Left lung (tissue), 10 donors: ENCODE measurements around the gene GPC3. TPM values are rescaled to one million over a fixed set of nuclear protein-coding genes. Genes with fewer than 3 reads are reported as not detected.

Experiments used
- ATAC-seq: fragments of 200-7000 bp; cut with Tn5 transposase; one replicate; pipeline ENCODE4 v1.9.1; 2020; ENCODE audit warnings: moderate library complexity
- DNase-seq, 4 donors: peaks; one replicate each; pipeline ENCODE4 v3.0.0-alpha.2; 2013 to 2020
- H3K27ac ChIP-seq, 2 donors: fragments of 200-600 bp; sonication (generic) in 1 of 2; one replicate each; pipeline versions ENCODE4 v1.5.0 to v1.8.0; 2020 to 2021
- H3K27me3 ChIP-seq, 2 donors: fragments of 200-600 bp; sonication (generic) in 1 of 2; one replicate each; pipeline versions ENCODE4 v1.5.0 to v1.8.0; 2020 to 2021
- H3K36me3 ChIP-seq, 2 donors: fragments of 200-600 bp; sonication (generic) in 1 of 2; one replicate each; pipeline versions ENCODE4 v1.5.0 to v1.8.0; 2020 to 2021
- H3K4me1 ChIP-seq, 2 donors: fragments of 200-600 bp; one replicate each; pipeline ENCODE4 v1.8.0; 2021
- H3K4me3 ChIP-seq, 2 donors: fragments of 200-600 bp; sonication (generic) in 1 of 2; one replicate each; pipeline versions ENCODE4 v1.5.0 to v1.8.0; 2020 to 2021; ENCODE audit warnings: mild to moderate bottlenecking in 1 of 2
- H3K9me3 ChIP-seq, 2 donors: fragments of 200-600 bp; sonication (generic) in 1 of 2; one replicate each; pipeline versions ENCODE4 v1.5.0 to v1.8.0; 2020 to 2021
- CTCF ChIP-seq, 2 donors: fragments of 200-600 bp; sonication (generic) in 1 of 2; IDR thresholded peaks; one replicate each; pipeline versions ENCODE4 v1.5.0 to v1.8.0; 2021; ENCODE audit warnings: antibody characterized with exemption in 2 of 2
- intact Hi-C, 2 donors: fragments of 100-400 bp; cut with DNase I; formaldehyde crosslinking; loops; one replicate each; pipeline versions ENCODE4 v1.11.2 to v1.14.2; 2022
- polyA plus RNA-seq, 6 donors: library from polyadenylated mRNA; unstranded; fragments of 120-200 nt; gene quantifications; one replicate each; pipeline ENCODE4 v1.2.1, GENCODE V29; 2013; ENCODE audit not compliant: insufficient read length in 6 of 6
- total RNA-seq, 2 donors: library from RNA; stranded (reverse); fragmentation: NEBNext Ultra II Directional; extraction: Animal tissue kit (Norgen Biotek cat#: 25700); gene quantifications; one replicate each; pipeline ENCODE4 v1.2.1, GENCODE V29; 2021
- donor health status: DM: no; HTN: yes; CAD: no.
- donor health status: DM: no; HTN: no; CAD: no.

Gene GPC3
- total and polyA plus RNA-seq, 8 donors: 42.1 to 581 (median 448) TPM

DNA sequence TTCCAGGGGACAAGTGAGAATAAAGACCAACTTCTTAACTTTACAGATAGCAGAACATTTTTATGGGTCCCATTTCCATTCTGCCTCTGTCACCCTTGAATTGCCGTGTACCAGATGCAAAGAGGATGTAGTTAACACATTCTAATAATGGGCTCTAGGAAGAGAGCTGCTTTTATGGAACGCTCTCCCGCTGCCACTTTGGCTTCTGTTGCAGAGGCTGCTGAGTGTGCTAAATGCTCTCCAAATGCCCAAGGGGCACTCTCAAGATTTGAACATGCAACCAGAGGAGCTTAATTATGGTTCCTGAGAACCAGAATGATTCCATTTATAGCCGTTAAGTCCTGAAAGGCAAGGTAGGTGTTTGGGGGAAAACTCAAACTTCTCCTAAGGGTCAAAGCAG lies 28.1 kb upstream of the GPC3 start:
- no peaks in the 10 kb centered on the region for H3K9me3 ChIP-seq
- no peak for TF ChIP-seq CTCF (IDR thresholded peaks at IDR 0.05)
- ATAC-seq (no peak), DNase-seq (no peak)
- H3K36me3 ChIP-seq: no peaks in the 10 kb centered on the region
- H3K27me3 ChIP-seq: no peaks in the 10 kb centered on the region
- intact Hi-C loops: no loop called here
- no peak overlapping the region for H3K4me3 ChIP-seq
- no peaks in the 10 kb centered on the region for H3K4me1 ChIP-seq
- H3K27ac ChIP-seq: no peak overlapping the region

- DNase-seq: no peak
- Histone ChIP-seq H3K9me3 (no peaks in the 10 kb centered on the region), H3K27me3 (no peaks in the 10 kb centered on the region), H3K27ac (no peak overlapping the region), H3K4me1 (no peaks in the 10 kb centered on the region), H3K4me3 (no peak overlapping the region), H3K36me3 (no peaks in the 10 kb centered on the region)
- intact Hi-C loops: no loop called here
- TF ChIP-seq CTCF (IDR thresholded peaks at IDR 0.05): no peak
- peak; percentile 59 for ATAC-seq
These were observed 27.7 kb upstream of the GPC3 start for GRCh38 chrX:134013092-134013497.

- no peaks in the 10 kb centered on the region for H3K9me3 ChIP-seq
- intact Hi-C loops: no loop called here
These were observed 25.3 kb upstream of the GPC3 start for GRCh38 chrX:134010690-134011089.

DNA sequence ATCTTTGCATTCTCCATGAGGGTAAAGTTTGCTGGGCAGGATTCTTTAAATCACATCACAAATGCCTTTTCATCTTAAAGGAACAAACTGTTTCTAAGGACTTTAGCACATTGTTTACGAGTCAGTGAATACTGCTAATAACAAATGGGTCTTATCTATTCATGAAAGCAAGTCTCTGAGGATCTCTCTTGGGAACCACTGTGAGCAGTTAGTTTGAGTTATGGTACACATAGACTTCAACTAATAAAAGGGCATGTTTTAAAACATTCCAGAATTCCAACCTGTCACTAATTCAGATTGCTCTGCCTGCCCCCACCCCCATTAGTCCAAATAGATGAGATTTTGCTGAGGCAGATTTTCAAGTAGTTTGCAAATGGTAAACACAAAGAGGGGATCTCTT lies 22.3 kb upstream of the GPC3 start:
- Histone ChIP-seq H3K4me3 (no peak overlapping the region), H3K4me1 (no peaks in the 10 kb centered on the region), H3K36me3 (no peaks in the 10 kb centered on the region), H3K9me3 (no peaks in the 10 kb centered on the region), H3K27ac (no peak overlapping the region), H3K27me3 (no peaks in the 10 kb centered on the region)
- ATAC-seq: no peak
- intact Hi-C loops: no loop called here
- no peak for DNase-seq
- no peak for TF ChIP-seq CTCF (IDR thresholded peaks at IDR 0.05)

More at GRCh38 chrX:134010690-134011089, 25.3 kb upstream of the GPC3 start:
- TF ChIP-seq CTCF (IDR thresholded peaks at IDR 0.05): no peak
- Histone ChIP-seq H3K27ac (no peak overlapping the region), H3K4me3 (no peak overlapping the region), H3K27me3 (no peaks in the 10 kb centered on the region), H3K4me1 (no peaks in the 10 kb centered on the region), H3K36me3 (no peaks in the 10 kb centered on the region)
- no peak for DNase-seq
- no peak for ATAC-seq

- Histone ChIP-seq H3K9me3 (no peaks in the 10 kb centered on the region), H3K27me3 (no peaks in the 10 kb centered on the region), H3K36me3 (no peaks in the 10 kb centered on the region), H3K4me1 (no peaks in the 10 kb centered on the region), H3K4me3 (no peak overlapping the region), H3K27ac (no peak overlapping the region)
- ATAC-seq (peak; percentile 38), DNase-seq (no peak)
- intact Hi-C loops: no loop called here
- TF ChIP-seq CTCF (IDR thresholded peaks at IDR 0.05): no peak
These were observed 21.2 kb upstream of the GPC3 start for GRCh38 chrX:134006484-134007161.
